ENCODE measurements around the gene PRDX1. TPM values are rescaled to one million over a fixed set of nuclear protein-coding genes. Genes with fewer than 3 reads are reported as not detected.
A peak's percentile ranks its signal among the peaks of the same experiment; 100 is the strongest.

Gene PRDX1
- total RNA-seq, 1 experiment from 2014 or later = 744 TPM

DNA sequence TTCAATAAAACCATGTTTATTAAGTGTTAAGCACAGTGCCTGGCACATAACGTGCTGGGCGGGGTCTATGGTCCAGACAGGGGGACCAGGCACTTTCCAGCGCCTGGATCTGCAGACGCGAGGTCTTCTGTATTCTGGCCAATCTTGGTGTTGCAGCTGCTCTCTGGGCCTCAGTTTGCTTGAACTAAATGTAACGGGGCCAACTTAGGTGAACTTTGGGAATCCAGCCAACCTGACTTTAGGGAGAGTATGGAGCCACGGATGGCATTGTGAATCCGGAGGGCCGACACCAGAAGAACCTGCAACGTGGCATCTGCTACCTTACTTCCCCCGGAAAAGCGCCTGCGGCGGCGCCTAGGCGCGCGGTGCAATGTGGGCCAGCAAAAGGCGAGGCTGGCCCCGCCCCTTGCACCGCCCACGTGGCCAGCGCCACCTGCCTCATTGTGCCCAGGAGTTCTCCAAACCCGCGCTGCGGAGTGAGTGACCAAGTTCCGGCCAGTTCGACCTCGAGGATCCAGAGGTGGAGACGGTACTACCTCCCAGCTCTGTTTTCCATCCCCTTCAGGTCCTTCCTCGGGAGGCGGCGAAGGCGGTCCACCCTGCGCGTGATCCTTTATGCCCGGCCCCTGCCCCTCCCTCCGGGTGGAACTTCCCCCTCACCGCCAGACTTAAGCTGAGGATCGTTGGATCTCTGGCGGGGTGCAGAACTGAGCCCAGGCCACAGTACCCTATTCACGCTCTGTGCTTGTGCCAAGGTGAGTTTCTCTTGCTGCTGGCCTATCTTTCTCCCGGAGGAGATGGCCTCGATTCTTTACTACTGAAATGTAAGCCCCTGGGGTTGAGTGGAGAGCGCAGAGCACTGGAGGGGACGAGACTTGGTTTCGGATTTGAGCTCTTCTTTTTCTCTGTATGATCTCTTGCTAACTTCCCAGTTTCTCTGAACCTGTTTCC is 29.0 kb upstream of the PRDX1 start, which contains the start of gene AKR1A1:
Gene AKR1A1, plus strand, starts transcription at position 426 of the 951 bp plus-strand sequence. CDS start 10,969 bp downstream, outside the sequence.
- peaks cover 18% of the 10 kb centered on the region for H3K4me1 Mint-ChIP-seq (ENCODE audit: low read depth, unreplicated experiment)
- peak within 1 kb of the TSS; percentile 87 for H3K27ac Mint-ChIP-seq (ENCODE audit: unreplicated experiment)
- intact Hi-C loops (cut with micrococcal nuclease; ENCODE audit: unreplicated experiment) = loop anchor here (2.0 kb wide), 1 partner anchor 28 kb away; no protein-coding TSS in a partner anchor
- H3K27me3 Mint-ChIP-seq (ENCODE audit: unreplicated experiment) = no peaks in the 10 kb centered on the region
- peak within 1 kb of the TSS; percentile 77 for H3K4me3 Mint-ChIP-seq (ENCODE audit: low read depth, unreplicated experiment)
- TSS peak; percentile 99 for BruUV-seq (replicated peaks)
- TF ChIP-seq, protein P1, sequence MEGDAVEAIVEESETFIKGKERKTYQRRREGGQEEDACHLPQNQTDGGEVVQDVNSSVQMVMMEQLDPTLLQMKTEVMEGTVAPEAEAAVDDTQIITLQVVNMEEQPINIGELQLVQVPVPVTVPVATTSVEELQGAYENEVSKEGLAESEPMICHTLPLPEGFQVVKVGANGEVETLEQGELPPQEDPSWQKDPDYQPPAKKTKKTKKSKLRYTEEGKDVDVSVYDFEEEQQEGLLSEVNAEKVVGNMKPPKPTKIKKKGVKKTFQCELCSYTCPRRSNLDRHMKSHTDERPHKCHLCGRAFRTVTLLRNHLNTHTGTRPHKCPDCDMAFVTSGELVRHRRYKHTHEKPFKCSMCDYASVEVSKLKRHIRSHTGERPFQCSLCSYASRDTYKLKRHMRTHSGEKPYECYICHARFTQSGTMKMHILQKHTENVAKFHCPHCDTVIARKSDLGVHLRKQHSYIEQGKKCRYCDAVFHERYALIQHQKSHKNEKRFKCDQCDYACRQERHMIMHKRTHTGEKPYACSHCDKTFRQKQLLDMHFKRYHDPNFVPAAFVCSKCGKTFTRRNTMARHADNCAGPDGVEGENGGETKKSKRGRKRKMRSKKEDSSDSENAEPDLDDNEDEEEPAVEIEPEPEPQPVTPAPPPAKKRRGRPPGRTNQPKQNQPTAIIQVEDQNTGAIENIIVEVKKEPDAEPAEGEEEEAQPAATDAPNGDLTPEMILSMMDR (IDR thresholded peaks at IDR 0.05; ENCODE audit: unreplicated experiment) = no peak
- H3K36me3 Mint-ChIP-seq (ENCODE audit: insufficient read depth, unreplicated experiment) = peaks cover 34% of the 10 kb centered on the region
- peak; percentile 93 for DNase-seq
- CTCF ChIA-PET = interaction anchor here (0.6 to 2.2 kb wide), 7 partner anchors 18 to 844 kb away, joined by 3 to 10 read pairs (median 3); partner anchors contain the start of genes PRDX1 and TESK2
- no peaks in the 10 kb centered on the region for H3K9me3 Mint-ChIP-seq (ENCODE audit: low read depth, unreplicated experiment)

DNA sequence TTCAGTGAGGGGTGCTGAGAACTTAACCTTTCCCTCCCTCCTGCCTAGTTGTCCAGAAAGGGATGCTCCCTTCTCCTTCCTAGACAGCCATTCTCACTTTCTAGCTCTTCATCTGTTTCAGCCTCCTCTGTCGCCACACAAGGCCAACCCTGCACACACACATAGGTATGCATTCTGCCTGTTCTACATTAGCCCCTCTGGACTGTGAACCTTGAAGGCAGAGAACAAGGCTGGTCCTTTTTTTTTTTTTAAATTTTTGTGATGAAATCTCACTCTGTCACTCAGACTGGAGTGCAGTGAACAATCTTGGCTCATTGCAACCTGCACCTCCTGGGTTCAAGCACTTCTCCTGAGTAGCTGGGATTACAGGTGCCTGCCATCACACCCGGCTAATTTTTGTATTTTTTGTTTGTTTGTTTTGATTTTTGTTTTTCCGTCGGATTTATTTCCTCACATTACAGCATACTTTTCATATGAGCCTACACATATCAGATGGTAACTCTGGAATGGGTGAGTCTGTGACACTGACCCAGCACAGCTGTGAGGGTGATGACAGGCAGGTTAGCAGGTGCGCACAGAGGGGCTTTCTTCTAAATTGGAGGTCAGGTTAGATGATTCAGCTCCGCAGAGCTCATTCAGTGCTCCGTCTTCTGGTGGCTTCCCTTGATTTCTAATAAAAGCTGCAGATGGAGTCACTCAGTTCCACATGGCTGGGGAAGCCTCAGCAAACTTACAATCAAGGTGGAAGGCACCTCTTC is 24.0 kb upstream of the PRDX1 start:
- Mint-ChIP-seq H3K27me3 (ENCODE audit: unreplicated experiment) (no peaks in the 10 kb centered on the region), H3K9me3 (ENCODE audit: low read depth, unreplicated experiment) (no peaks in the 10 kb centered on the region), H3K27ac (ENCODE audit: unreplicated experiment) (peak overlapping the region; percentile 4), H3K4me3 (ENCODE audit: low read depth, unreplicated experiment) (no peak overlapping the region), H3K36me3 (ENCODE audit: insufficient read depth, unreplicated experiment) (peaks cover 7% of the 10 kb centered on the region), H3K4me1 (ENCODE audit: low read depth, unreplicated experiment) (peaks cover 32% of the 10 kb centered on the region)
- TF ChIP-seq, protein P1 (IDR thresholded peaks at IDR 0.05; ENCODE audit: unreplicated experiment) = no peak
- CTCF ChIA-PET = interaction anchor here (0.5 to 1.0 kb wide), 3 partner anchors 11 to 731 kb away, joined by 3 to 4 read pairs (median 3); no protein-coding TSS in a partner anchor
- no TSS peak for BruUV-seq (replicated peaks)
- intact Hi-C loops (cut with micrococcal nuclease; ENCODE audit: unreplicated experiment) = loop anchor here (1.0 kb wide), 1 partner anchor 19 kb away; no protein-coding TSS in a partner anchor
- no peak for DNase-seq

DNA sequence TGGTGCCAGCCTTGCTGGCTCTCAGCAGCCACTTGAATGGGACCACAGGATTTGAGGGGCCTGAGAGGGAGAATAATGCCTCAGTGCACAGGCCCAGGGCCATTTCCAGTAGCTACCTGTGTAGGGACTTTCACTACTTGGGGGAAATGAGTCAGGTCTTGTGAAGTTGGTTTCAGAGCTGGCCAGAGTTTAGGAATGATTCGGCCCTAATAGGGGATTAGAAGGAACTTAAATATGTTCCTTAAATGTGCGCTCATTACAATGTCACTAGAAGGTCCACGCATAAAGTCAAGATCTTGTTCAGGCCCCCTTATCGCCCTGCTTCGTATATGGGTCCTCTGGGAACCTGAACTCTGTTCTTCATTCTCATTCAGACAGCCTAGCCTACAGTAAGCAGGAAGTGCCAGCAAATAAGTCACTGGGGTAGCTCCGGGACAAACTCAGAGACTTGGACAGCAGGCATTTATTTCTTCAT is 23.4 kb upstream of the PRDX1 start:
- H3K4me1 Mint-ChIP-seq (ENCODE audit: low read depth, unreplicated experiment) = peaks cover 32% of the 10 kb centered on the region
- H3K27me3 Mint-ChIP-seq (ENCODE audit: unreplicated experiment) = no peaks in the 10 kb centered on the region
- CTCF ChIA-PET = interaction anchor here (0.8 to 1.0 kb wide), 2 partner anchors 10 to 21 kb away, joined by 3 to 4 read pairs; no protein-coding TSS in a partner anchor
- no peak for DNase-seq
- no peaks in the 10 kb centered on the region for H3K9me3 Mint-ChIP-seq (ENCODE audit: low read depth, unreplicated experiment)
- intact Hi-C loops (cut with micrococcal nuclease; ENCODE audit: unreplicated experiment) = loop anchor here (1.0 kb wide), 1 partner anchor 19 kb away; no protein-coding TSS in a partner anchor
- peaks cover under 1% of the 10 kb centered on the region for H3K36me3 Mint-ChIP-seq (ENCODE audit: insufficient read depth, unreplicated experiment)
- H3K4me3 Mint-ChIP-seq (ENCODE audit: low read depth, unreplicated experiment) = no peak overlapping the region
- BruUV-seq (replicated peaks) = no TSS peak
- peak overlapping the region; percentile 4 for H3K27ac Mint-ChIP-seq (ENCODE audit: unreplicated experiment)
- TF ChIP-seq, protein P1 (IDR thresholded peaks at IDR 0.05; ENCODE audit: unreplicated experiment) = no peak

DNA sequence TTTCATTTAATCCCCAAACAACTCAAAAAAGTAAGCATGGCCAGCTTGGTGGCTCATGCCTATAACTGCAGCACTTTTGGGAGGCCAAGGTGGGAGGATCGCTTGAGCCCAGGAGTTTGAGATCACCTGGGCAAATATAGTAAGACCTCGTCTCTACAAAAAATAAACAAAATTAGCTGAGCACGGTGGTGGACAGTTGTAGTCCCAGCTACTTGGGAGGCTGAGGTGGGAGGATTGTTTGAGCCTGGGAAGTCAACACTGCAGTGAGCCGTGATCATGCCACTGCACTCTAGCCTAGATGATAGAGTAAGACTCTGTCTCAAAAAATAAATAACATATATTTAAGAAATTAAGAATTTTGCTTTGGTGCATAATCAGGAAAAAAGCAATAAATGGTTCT is 22.8 kb upstream of the PRDX1 start:
- no peaks in the 10 kb centered on the region for H3K36me3 Mint-ChIP-seq (ENCODE audit: insufficient read depth, unreplicated experiment)
- intact Hi-C loops (cut with micrococcal nuclease; ENCODE audit: unreplicated experiment) = no loop called here
- no peaks in the 10 kb centered on the region for H3K27me3 Mint-ChIP-seq (ENCODE audit: unreplicated experiment)
- H3K27ac Mint-ChIP-seq (ENCODE audit: unreplicated experiment) = no peak overlapping the region
- peaks cover 32% of the 10 kb centered on the region for H3K4me1 Mint-ChIP-seq (ENCODE audit: low read depth, unreplicated experiment)
- no peak for DNase-seq
- no peak overlapping the region for H3K4me3 Mint-ChIP-seq (ENCODE audit: low read depth, unreplicated experiment)
- CTCF ChIA-PET = no interaction called here
- no peaks in the 10 kb centered on the region for H3K9me3 Mint-ChIP-seq (ENCODE audit: low read depth, unreplicated experiment)
- TF ChIP-seq, protein P1 (IDR thresholded peaks at IDR 0.05; ENCODE audit: unreplicated experiment) = no peak
- no TSS peak for BruUV-seq (replicated peaks)

All from Calu3 (cell line).